Prostate gland (tissue), 2 donors: ENCODE data around the gene RPRD1B. TPM values are rescaled to one million over a fixed set of nuclear protein-coding genes. Genes with fewer than 3 reads are reported as not detected.

ENCODE experiments used
- DNase-seq: peaks from one replicate; pipeline ENCODE4 v3.0.0-alpha.2; 2019; ENCODE audit warnings: low spot score
- H3K27ac ChIP-seq, 2 donors: fragments of 200-600 bp; sonication (generic); 2 replicates each; pipeline ENCODE4 v1.5.1; 2017 to 2019
- H3K27me3 ChIP-seq: fragments of 200-600 bp; sonication (generic); replicated peaks from 2 replicates; pipeline ENCODE4 v1.5.1; 2019; ENCODE audit not compliant: insufficient read depth
- H3K36me3 ChIP-seq, 2 donors: fragments of 200-600 bp; sonication (generic); 1 replicate in 1 of 2; 2 replicates in 1 of 2; pipeline versions ENCODE4 v1.5.1 to v1.8.1; 2017 to 2019
- H3K4me1 ChIP-seq: fragments of 200-600 bp; sonication (generic); replicated peaks from 2 replicates; pipeline ENCODE4 v1.5.1; 2019
- H3K4me3 ChIP-seq, 2 donors: fragments of 200-600 bp; sonication (generic); 2 replicates each; pipeline ENCODE4 v1.5.1; 2017 to 2019
- H3K9me3 ChIP-seq: fragments of 200-600 bp; sonication (generic); 2 replicates; pipeline ENCODE4 v1.5.1; 2017
- CTCF ChIP-seq, 4 experiments: fragments of 200-600 bp in 2 of 4; fragments of 450-650 bp in 2 of 4; sonication (generic) in 2 of 4; IDR thresholded peaks; 1 replicate in 3 of 4; 2 replicates in 1 of 4; pipeline ENCODE4 v1.5.1; 2016 to 2019; ENCODE audit warnings: antibody characterized with exemption in 4 of 4, mild to moderate bottlenecking in 2 of 4, moderate library complexity in 2 of 4
- POLR2A ChIP-seq: fragments of 450-650 bp; IDR thresholded peaks from one replicate; pipeline ENCODE4 v1.6.1; 2016; ENCODE audit warnings: antibody characterized with exemption, mild to moderate bottlenecking
- POLR2AphosphoS5 ChIP-seq: sonication (generic); formaldehyde crosslinking; IDR thresholded peaks from one replicate; pipeline ENCODE4 v1.6.1; 2017; ENCODE audit warnings: antibody characterized with exemption
- WGBS: methylation state at CpG from one replicate; pipeline ENCODE4 v1.1.5; 2018; 5-methylcytosine and 5-hydroxymethylcytosine counted together
- intact Hi-C: fragments of 100-400 bp; cut with DNase I; formaldehyde crosslinking; loops from one replicate; pipeline ENCODE4 v1.14.2; 2022
- total RNA-seq, 2 donors: library from RNA; depleted of rRNA; stranded (reverse); fragments of >200 nt; gene quantifications; one replicate each; pipeline ENCODE4 v1.1.0, GENCODE V29; 2016

The RPRD1B gene
- total RNA-seq, 2 donors from 2014 or later, result 21.9 to 27.5 TPM

- TF ChIP-seq CTCF (IDR thresholded peaks at IDR 0.05) (no peak), POLR2AphosphoS5 (no peak), POLR2A (no peak)
- Histone ChIP-seq H3K36me3 (no peaks in the 10 kb centered on the region), H3K9me3 (no peaks in the 10 kb centered on the region), H3K4me1 (peaks cover 15% of the 10 kb centered on the region), H3K27ac (no peak overlapping the region), H3K27me3 (no peaks in the 10 kb centered on the region), H3K4me3 (no peak overlapping the region)
- WGBS, result 98% methylated on average over 3 of the region's 3 CpGs
- no peak for DNase-seq
- intact Hi-C loops, result loop anchor here (5.0 kb wide), 1 partner anchor 83 kb away; no protein-coding TSS in a partner anchor
These were observed 45.8 kb downstream of the RPRD1B start for GRCh38 chr20:38079353-38079752.

DNA sequence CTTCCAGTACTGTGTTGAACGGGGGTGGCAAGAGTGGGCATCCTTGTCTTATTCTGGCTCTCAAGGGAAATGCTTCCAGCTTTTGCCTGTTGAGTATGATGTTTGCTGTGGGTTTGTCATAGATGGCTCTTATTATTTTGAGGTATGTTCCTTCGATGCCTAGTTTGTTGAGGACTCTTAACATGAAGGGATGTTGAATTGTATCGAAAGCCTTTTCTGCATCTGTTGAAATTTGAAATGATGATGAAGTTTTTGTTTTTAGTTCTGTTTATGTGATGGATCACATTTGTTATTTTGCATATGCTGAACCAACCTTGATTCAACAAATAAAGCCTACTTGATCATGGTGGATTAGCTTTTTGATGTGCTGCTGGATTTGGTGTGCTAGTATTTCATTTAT lies 48.0 kb downstream of the RPRD1B start:
- H3K27ac ChIP-seq, result no peak overlapping the region
- TF ChIP-seq POLR2AphosphoS5 (no peak), CTCF (IDR thresholded peaks at IDR 0.05) (no peak), POLR2A (no peak)
- H3K9me3 ChIP-seq, result no peaks in the 10 kb centered on the region
- no peaks in the 10 kb centered on the region for H3K27me3 ChIP-seq
- no peak for DNase-seq
- H3K4me3 ChIP-seq, result no peak overlapping the region
- H3K4me1 ChIP-seq, result peaks cover 22% of the 10 kb centered on the region
- 69% methylated on average over 3 of the region's 3 CpGs for WGBS
- intact Hi-C loops, result no loop called here
- no peaks in the 10 kb centered on the region for H3K36me3 ChIP-seq

DNA sequence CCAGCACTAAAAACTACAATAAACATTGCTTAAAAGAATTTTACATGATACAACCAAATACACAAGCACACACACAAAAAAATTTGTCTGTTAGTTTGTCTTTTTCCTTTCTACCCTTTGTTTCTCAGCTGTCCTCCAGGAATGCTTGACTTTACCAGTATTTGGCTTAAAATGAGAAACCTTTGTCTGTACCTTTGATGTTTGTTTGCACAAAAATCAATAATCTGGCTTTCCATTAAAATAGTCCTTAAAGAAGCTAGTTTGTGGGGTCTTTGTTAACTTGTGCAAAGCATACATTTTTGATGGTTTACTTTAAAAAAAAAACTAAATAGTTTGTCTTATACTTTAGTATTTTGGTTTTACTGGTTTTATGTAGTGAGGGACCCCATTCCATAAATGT lies 49.3 kb downstream of the RPRD1B start:
- intact Hi-C loops, result no loop called here
- no peak for TF ChIP-seq CTCF (IDR thresholded peaks at IDR 0.05)
- no peak for TF ChIP-seq POLR2AphosphoS5
- no peak for TF ChIP-seq POLR2A
- Histone ChIP-seq H3K9me3 (no peaks in the 10 kb centered on the region), H3K27me3 (no peaks in the 10 kb centered on the region), H3K27ac (no peak overlapping the region), H3K4me3 (no peak overlapping the region), H3K4me1 (peaks cover 22% of the 10 kb centered on the region), H3K36me3 (no peaks in the 10 kb centered on the region)
- DNase-seq, result no peak

DNA sequence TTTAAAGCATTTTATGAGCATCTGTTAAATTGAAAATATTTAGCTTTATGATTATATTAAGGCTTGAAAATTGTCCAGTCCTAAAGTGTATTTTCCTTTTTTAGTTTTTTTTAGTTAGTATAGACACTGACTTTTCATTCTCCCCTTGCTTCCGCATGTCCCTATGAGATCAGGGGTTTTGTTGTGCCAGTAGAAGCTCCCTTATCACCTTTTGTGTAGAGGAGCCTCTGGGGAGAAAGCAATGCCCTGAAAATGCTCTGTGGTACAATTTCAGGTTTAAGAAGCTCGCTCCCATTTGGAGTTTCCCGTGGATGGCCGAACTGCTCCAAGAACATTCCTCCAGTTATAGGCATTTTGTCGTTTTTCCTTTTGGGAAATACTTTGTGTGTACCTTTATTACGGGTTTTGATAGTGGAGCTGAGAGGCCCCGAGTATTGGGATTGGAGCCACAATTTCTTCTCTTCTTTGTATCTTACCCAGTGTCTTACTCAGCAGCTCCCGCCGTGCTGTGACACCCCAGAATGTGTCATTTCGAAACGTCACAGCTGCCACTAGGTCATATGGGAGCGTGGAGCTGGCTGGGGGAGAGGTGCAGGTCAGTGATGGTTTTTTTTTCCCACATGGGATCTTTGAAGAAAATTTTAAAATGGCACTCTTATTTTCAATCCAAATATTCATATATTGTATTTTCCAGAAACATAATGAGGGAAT lies 49.9 kb downstream of the RPRD1B start:
- intact Hi-C loops, result no loop called here
- Histone ChIP-seq H3K27ac (peak overlapping the region; percentile 60 to 65), H3K27me3 (no peaks in the 10 kb centered on the region), H3K36me3 (no peaks in the 10 kb centered on the region), H3K9me3 (no peaks in the 10 kb centered on the region), H3K4me1 (peaks cover 22% of the 10 kb centered on the region), H3K4me3 (no peak overlapping the region)
- TF ChIP-seq CTCF (IDR thresholded peaks at IDR 0.05) (no peak), POLR2AphosphoS5 (no peak), POLR2A (no peak)
- 56% methylated on average over 12 of the region's 12 CpGs for WGBS
- no peak for DNase-seq

GRCh38 chr20:38084425-38084951 lies 50.9 kb downstream of the RPRD1B start:
- H3K27ac ChIP-seq, result peak overlapping the region; percentile 60 to 65
- TF ChIP-seq POLR2A (no peak), POLR2AphosphoS5 (peak; percentile 69)
- no peaks in the 10 kb centered on the region for H3K36me3 ChIP-seq
- no peaks in the 10 kb centered on the region for H3K27me3 ChIP-seq
- 12% methylated on average over 5 of the region's 5 CpGs for WGBS
- H3K4me1 ChIP-seq, result peaks cover 22% of the 10 kb centered on the region
- peak; percentile 37 for DNase-seq
- no peaks in the 10 kb centered on the region for H3K9me3 ChIP-seq
- intact Hi-C loops, result no loop called here
- H3K4me3 ChIP-seq, result no peak overlapping the region
